Common myeloid progenitor, CD34-positive (primary cell): Measurements from ENCODE around the gene B3GNT5. TPM values are rescaled to one million over a fixed set of nuclear protein-coding genes. Genes with fewer than 3 reads are reported as not detected.

Experiments used
- CTCF ChIA-PET: fragments of 350-600 bp; sonication (Branson Sonifier 250); formaldehyde crosslinking; loops from one replicate; lab custom pipeline; 2021; ENCODE audit warnings: antibody characterized with exemption; lab: Charles Lee
- POLR2A ChIA-PET: fragments of 350-600 bp; sonication (Branson Sonifier 250); formaldehyde crosslinking; loops from one replicate; lab custom pipeline; 2021; ENCODE audit warnings: antibody characterized with exemption; lab: Charles Lee
- DNase-seq, 3 donors: peaks; one replicate each; pipeline versions ENCODE4 v3.0.0 to v3.0.0-alpha.2; 2013
- H3K27ac ChIP-seq, 2 experiments: 1 replicate in 1 of 2; 2 replicates in 1 of 2; pipeline ENCODE4 v1.7.0; 2013; ENCODE audit warnings: inconsistent platforms in 2 of 2, low read length in 2 of 2, mild to moderate bottlenecking in 2 of 2, low read depth in 1 of 2, moderate library complexity in 1 of 2; ENCODE audit not compliant: severe bottlenecking in 2 of 2, insufficient read depth in 1 of 2, poor library complexity in 1 of 2
- H3K27me3 ChIP-seq, 5 experiments: replicated peaks in 2 of 5; 1 replicate in 3 of 5; 2 replicates in 2 of 5; pipeline versions ENCODE4 v1.6.1 to v1.7.0; 2013; ENCODE audit warnings: low read length in 4 of 5, mild to moderate bottlenecking in 2 of 5, moderate library complexity in 2 of 5, inconsistent platforms in 1 of 5; ENCODE audit not compliant: insufficient read depth in 5 of 5, control insufficient read depth in 4 of 5
- H3K36me3 ChIP-seq, 4 experiments: 1 replicate in 2 of 4; 2 replicates in 2 of 4; pipeline versions ENCODE4 v1.6.1 to v1.7.0; 2013; ENCODE audit warnings: low read length in 3 of 4, control low read depth in 1 of 4, mild to moderate bottlenecking in 1 of 4; ENCODE audit not compliant: control insufficient read depth in 4 of 4, insufficient read depth in 4 of 4
- H3K4me1 ChIP-seq, 4 experiments: 1 replicate in 3 of 4; 2 replicates in 1 of 4; pipeline versions ENCODE4 v1.6.1 to v1.7.1; 2013; ENCODE audit warnings: low read length in 3 of 4, mild to moderate bottlenecking in 3 of 4, control low read depth in 1 of 4, inconsistent platforms in 1 of 4, moderate library complexity in 1 of 4; ENCODE audit not compliant: control insufficient read depth in 4 of 4, insufficient read depth in 4 of 4; ENCODE audit errors: control extremely low read depth in 1 of 4
- H3K4me3 ChIP-seq, 7 experiments: 1 replicate in 4 of 7; 2 replicates in 3 of 7; pipeline versions ENCODE4 v1.5.1 to v1.7.0; 2013; ENCODE audit warnings: mild to moderate bottlenecking in 7 of 7, low read length in 6 of 7, moderate library complexity in 6 of 7, inconsistent platforms in 2 of 7, low read depth in 2 of 7, control low read depth in 1 of 7; ENCODE audit not compliant: insufficient read depth in 4 of 7, control insufficient read depth in 1 of 7; ENCODE audit errors: extremely low read depth in 1 of 7
- H3K9me3 ChIP-seq, 5 experiments: 1 replicate in 4 of 5; 2 replicates in 1 of 5; pipeline versions ENCODE4 v1.6.1 to v1.7.1; 2013; ENCODE audit warnings: low read length in 4 of 5, mild to moderate bottlenecking in 2 of 5, inconsistent platforms in 1 of 5, low read depth in 1 of 5, moderate library complexity in 1 of 5; ENCODE audit not compliant: control insufficient read depth in 4 of 5, insufficient read depth in 2 of 5; ENCODE audit errors: control extremely low read depth in 1 of 5
- WGBS: methylation state at CpG from one replicate; pipeline ENCODE4 v1.1.5; 2013; ENCODE audit not compliant: insufficient coverage; 5-methylcytosine and 5-hydroxymethylcytosine counted together
- polyA plus RNA-seq: library from polyadenylated mRNA; unstranded; fragments of 120-200 nt; gene quantifications from one replicate; pipeline ENCODE4 v1.2.1, GENCODE V29; 2013

Gene B3GNT5, protein sequence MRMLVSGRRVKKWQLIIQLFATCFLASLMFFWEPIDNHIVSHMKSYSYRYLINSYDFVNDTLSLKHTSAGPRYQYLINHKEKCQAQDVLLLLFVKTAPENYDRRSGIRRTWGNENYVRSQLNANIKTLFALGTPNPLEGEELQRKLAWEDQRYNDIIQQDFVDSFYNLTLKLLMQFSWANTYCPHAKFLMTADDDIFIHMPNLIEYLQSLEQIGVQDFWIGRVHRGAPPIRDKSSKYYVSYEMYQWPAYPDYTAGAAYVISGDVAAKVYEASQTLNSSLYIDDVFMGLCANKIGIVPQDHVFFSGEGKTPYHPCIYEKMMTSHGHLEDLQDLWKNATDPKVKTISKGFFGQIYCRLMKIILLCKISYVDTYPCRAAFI
- 35.9 TPM for polyA plus RNA-seq

DNA sequence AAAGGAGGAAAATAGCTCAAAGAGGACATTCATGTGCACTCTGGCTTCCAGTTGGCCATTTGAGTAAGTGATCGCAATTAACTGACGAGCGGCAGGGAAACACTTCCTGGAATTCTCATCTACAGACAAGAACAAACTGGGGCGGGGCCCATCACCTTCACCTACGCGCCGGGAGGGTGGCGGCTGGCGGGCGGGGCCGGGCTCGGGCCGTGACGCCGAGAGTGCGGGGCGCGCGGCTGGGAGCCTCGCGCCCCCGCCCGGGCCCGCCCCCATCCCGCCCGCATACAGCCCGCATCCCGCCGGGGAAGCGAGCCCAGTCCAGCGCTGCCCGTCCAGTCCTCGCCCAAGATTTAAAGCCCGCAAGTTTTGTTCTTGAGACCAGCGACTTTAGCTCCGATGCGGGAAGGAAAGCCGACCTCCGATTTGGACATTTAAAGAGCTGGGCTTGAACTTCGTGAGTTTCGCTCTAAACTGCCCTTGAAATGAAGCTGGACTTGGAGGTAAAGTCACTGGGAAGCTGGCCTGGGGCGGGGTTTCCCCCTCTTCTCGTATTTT is at the start of gene B3GNT5:
Gene B3GNT5, plus strand, starts transcription at position 281 of the 555 bp plus-strand sequence. CDS start 16,546 bp downstream, outside the sequence.
- peak within 1 kb of the TSS; percentile 70 to 97 (median 87) for H3K4me3 ChIP-seq
- POLR2A ChIA-PET, result interaction anchor here (1.2 to 1.4 kb wide), 2 partner anchors 12 to 129 kb away, joined by 3 to 6 read pairs; no protein-coding TSS in a partner anchor
- peaks cover 0 to under 1% (median 0%) of the 10 kb centered on the region in 4 experiments for H3K36me3 ChIP-seq
- peak within 1 kb of the TSS; percentile 73 to 88 for H3K27ac ChIP-seq
- peak in 2 of 3 donors; percentile 38 to 57 for DNase-seq
- WGBS, result 0% methylated on average over 37 of the region's 43 CpGs
- no peaks in the 10 kb centered on the region for H3K27me3 ChIP-seq
- CTCF ChIA-PET, result interaction anchor here (0.7 to 3.7 kb wide), 14 partner anchors 10 to 131 kb away, joined by 3 to 24 read pairs (median 4); no protein-coding TSS in a partner anchor
- no peaks in the 10 kb centered on the region for H3K9me3 ChIP-seq
- H3K4me1 ChIP-seq, result peaks cover 6 to 42% (median 17%) of the 10 kb centered on the region in 4 experiments

DNA sequence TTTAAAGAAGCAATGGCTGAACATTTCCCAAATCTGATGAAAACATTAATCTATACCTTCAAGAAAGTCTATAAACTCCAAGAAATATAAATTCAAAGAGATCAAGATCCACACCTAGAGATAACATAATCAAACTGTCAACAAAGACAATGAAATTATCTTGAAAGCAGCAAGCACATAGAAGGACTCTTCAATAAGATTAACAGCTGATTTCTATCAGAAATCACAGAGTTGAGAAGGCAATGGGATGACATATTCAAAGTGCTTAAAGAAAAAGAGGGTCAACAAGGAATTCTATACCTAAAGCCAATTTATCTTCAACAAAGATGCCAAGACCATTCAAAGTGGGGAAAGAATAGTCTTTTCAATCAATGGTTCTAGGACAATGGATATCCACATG is 49.4 kb upstream of the B3GNT5 start:
- Histone ChIP-seq H3K36me3 (peaks cover 0 to 4% (median under 1%) of the 10 kb centered on the region in 4 experiments), H3K27me3 (no peaks in the 10 kb centered on the region), H3K4me1 (peaks cover 0 to 4% (median under 1%) of the 10 kb centered on the region in 4 experiments), H3K9me3 (peaks cover 2 to 25% (median 5%) of the 10 kb centered on the region in 5 experiments), H3K27ac (no peak overlapping the region), H3K4me3 (no peak overlapping the region)
- peak in 1 of 3 donors; percentile 39 for DNase-seq
- ChIA-PET POLR2A (no interaction called here), CTCF (no interaction called here)

GRCh38 chr3:183208260-183208659 is 44.8 kb upstream of the B3GNT5 start:
- H3K9me3 ChIP-seq, result peaks cover 2 to 13% (median 3%) of the 10 kb centered on the region in 5 experiments
- CTCF ChIA-PET, result interaction anchor here (1.1 to 3.3 kb wide), 7 partner anchors 9 to 175 kb away, joined by 3 to 16 read pairs (median 4); no protein-coding TSS in a partner anchor
- WGBS, result 100% methylated on average over 1 of the region's 2 CpGs

DNA sequence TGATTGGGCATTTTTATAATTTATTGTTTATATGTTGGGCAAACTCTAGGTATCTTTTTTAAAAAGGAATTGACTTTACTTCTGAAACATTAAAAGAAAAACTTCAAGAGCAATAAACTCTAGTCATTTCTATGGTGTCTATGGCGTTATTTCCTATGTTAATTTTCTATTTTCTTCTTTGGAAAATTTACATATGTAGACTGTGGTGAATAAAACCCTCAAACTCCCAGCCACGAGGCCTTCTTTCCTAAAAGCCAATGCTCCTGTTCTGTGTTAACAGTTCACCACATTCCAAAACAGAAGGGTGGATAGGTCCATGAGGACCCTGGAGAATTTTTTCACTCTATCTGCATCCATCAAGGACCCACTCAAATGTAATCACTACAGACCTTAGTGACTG is 44.3 kb upstream of the B3GNT5 start:
- no peak overlapping the region for H3K4me3 ChIP-seq
- ChIA-PET CTCF (interaction anchor here (2.1 to 3.3 kb wide), 3 partner anchors 14 to 174 kb away, joined by 9 to 16 read pairs (median 12); no protein-coding TSS in a partner anchor), POLR2A (no interaction called here)
- peaks cover 17 to 38% (median 30%) of the 10 kb centered on the region in 4 experiments for H3K4me1 ChIP-seq
- no peak for DNase-seq
- H3K27me3 ChIP-seq, result no peaks in the 10 kb centered on the region
- H3K36me3 ChIP-seq, result peaks cover 0 to 4% (median 0%) of the 10 kb centered on the region in 4 experiments
- 100% methylated on average over 1 of the region's 2 CpGs for WGBS
- H3K27ac ChIP-seq, result no peak overlapping the region
- H3K9me3 ChIP-seq, result peaks cover 1 to 8% (median 2%) of the 10 kb centered on the region in 5 experiments

More at GRCh38 chr3:183208260-183208659, 44.8 kb upstream of the B3GNT5 start:
- Histone ChIP-seq H3K27me3 (no peaks in the 10 kb centered on the region), H3K27ac (no peak overlapping the region), H3K36me3 (peaks cover 0 to 4% (median under 1%) of the 10 kb centered on the region in 4 experiments), H3K4me3 (no peak overlapping the region), H3K4me1 (peaks cover 12 to 32% (median 26%) of the 10 kb centered on the region in 4 experiments)
- no peak for DNase-seq
- POLR2A ChIA-PET, result no interaction called here

- peak overlapping the region in 2 of 7 experiments; percentile 8 to 11 for H3K4me3 ChIP-seq
- peak overlapping the region; percentile 36 to 37 for H3K27ac ChIP-seq
- H3K4me1 ChIP-seq, result peaks cover 21 to 48% (median 42%) of the 10 kb centered on the region in 4 experiments
- DNase-seq, result peak in 2 of 3 donors; percentile 71 to 80
- 68% methylated on average over 2 of the region's 5 CpGs for WGBS
- H3K27me3 ChIP-seq, result no peaks in the 10 kb centered on the region
- H3K9me3 ChIP-seq, result peaks cover 0 to 2% (median 1%) of the 10 kb centered on the region in 5 experiments
- ChIA-PET POLR2A (no interaction called here), CTCF (interaction anchor here (1.1 to 3.0 kb wide), 8 partner anchors 11 to 176 kb away, joined by 3 to 8 read pairs (median 4); no protein-coding TSS in a partner anchor)
- H3K36me3 ChIP-seq, result peaks cover 0 to 4% (median 0%) of the 10 kb centered on the region in 4 experiments
Measured at GRCh38 chr3:183210341-183210740, 42.7 kb upstream of the B3GNT5 start.

- ChIA-PET CTCF (interaction anchor here (0.8 to 3.0 kb wide), 8 partner anchors 10 to 171 kb away, joined by 3 to 8 read pairs (median 4); no protein-coding TSS in a partner anchor), POLR2A (no interaction called here)
- Histone ChIP-seq H3K27ac (peak overlapping the region in 1 of 2 experiments; percentile 37), H3K9me3 (peaks cover 0 to 2% (median 1%) of the 10 kb centered on the region in 5 experiments), H3K4me1 (peaks cover 21 to 51% (median 42%) of the 10 kb centered on the region in 4 experiments), H3K36me3 (peaks cover 0 to 4% (median 0%) of the 10 kb centered on the region in 4 experiments), H3K27me3 (no peaks in the 10 kb centered on the region), H3K4me3 (peak overlapping the region in 4 of 7 experiments; percentile 8 to 34 (median 12))
- DNase-seq, result peak; percentile 61 to 89 (median 84)
- 50% methylated on average over 9 of the region's 9 CpGs for WGBS
Measured at GRCh38 chr3:183210862-183211341, 42.2 kb upstream of the B3GNT5 start.
